D341Med (cell line): ENCODE measurements around the gene ZIC1.

ENCODE experiments used
- DNase-seq: peaks from one replicate; pipeline ENCODE4 v3.0.0; 2012; ENCODE audit warnings: low spot score

The ZIC1 gene

DNA sequence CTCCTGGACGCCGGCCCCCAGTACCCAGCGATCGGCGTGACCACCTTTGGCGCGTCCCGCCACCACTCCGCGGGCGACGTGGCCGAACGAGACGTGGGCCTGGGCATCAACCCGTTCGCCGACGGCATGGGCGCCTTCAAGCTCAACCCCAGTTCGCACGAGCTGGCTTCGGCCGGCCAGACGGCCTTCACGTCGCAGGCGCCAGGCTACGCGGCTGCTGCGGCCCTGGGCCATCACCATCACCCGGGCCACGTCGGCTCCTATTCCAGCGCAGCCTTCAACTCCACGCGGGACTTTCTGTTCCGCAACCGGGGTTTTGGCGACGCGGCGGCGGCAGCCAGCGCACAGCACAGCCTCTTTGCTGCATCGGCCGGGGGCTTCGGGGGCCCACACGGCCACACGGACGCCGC lies 956 bp downstream of the ZIC1 start:
- DNase-seq, result peak; percentile 66

DNA sequence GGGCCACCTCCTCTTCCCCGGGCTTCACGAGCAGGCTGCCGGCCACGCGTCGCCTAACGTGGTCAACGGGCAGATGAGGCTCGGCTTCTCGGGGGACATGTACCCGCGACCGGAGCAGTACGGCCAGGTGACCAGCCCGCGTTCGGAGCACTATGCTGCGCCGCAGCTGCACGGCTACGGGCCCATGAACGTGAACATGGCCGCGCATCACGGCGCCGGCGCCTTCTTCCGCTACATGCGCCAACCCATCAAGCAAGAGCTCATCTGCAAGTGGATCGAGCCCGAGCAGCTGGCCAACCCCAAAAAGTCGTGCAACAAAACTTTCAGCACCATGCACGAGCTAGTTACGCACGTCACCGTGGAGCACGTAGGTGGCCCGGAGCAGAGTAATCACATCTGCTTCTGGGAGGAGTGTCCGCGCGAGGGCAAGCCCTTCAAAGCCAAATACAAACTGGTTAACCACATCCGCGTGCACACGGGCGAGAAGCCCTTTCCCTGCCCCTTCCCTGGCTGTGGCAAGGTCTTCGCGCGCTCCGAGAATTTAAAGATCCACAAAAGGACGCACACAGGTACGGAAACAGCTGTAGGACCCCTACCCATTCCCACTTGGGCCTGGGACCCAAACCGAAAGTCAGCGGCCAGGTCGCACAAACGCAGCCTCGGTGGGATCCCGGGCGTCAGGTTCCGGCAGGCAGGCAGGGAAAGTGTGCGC lies 1.5 kb downstream of the ZIC1 start:
- DNase-seq, result peak; percentile 65

DNA sequence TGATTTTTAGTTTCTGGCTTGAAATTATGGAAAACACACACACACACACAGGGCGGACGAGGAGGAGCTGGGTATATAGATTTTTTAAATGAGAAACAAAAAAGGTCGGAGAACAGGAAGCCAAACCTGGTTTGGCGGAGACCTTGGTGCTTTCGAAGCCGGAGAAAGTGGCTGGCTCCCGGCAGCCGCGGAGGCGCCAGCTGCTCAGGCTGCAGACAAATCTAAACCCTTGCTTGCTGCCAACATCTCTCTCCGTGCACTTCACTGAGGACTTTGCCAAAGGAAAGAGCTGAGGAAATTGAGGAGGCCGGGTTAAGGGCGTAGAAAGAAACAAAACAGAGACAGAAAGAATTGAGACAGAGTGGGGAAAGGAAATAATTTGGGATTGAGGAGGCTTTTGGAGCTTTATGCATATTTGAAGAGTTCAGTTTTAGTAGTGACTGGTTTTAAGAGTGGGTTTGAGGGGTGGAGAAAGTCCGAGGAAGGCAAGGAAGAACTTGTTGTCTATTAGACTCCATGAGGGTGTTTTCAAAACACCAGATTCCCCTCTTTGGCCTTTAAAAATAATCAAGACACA lies 2.2 kb downstream of the ZIC1 start:
- peak; percentile 65 for DNase-seq

DNA sequence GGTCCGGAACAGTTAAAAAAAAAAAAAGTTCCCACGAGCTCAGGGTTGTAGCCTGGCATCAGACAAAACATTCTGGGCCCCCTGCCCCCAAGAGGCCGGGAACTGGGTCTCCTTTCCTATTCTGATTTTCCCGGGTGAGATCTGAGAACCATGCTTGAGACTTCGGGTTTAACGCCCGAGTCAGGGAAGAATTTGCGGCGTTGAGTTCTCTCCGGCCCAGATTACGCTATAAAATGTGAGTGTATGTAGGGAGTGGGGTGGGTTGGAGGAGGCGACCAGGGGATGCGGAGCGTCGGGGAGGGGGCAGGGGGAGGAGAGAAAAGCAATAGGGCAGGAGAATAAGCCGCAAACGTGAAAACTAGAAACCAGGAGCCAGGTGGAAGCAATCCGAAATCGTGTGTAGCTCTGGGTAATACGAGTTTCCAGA lies 2.7 kb downstream of the ZIC1 start:
- DNase-seq, result no peak

DNA sequence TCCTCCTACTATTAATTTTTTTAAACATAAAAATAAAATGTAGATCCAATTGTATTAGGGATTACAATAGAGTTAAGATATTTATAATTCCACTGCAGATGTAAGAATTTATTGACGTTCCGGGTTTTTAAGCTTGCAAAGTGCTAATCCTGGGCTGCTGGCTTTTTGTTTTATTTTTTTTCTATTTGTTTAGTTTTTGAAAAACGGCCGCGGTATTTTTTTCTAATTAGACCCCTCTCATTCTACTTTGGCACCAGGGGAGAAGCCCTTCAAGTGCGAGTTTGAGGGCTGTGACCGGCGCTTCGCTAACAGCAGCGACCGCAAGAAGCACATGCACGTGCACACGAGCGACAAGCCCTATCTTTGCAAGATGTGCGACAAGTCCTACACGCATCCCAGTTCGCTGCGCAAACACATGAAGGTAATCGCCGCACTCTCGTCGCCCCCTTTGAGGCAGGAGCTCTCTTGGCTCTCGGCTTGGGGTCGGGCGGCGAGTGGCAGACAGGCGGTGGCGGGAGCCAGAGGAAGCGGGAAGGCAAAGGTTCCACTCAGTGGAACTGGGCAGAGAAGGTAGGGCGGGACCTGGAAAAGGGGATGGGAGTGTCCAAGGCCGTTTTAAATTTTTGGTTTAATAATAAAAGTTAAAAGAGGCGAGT lies 3.2 kb downstream of the ZIC1 start:
- no peak for DNase-seq

DNA sequence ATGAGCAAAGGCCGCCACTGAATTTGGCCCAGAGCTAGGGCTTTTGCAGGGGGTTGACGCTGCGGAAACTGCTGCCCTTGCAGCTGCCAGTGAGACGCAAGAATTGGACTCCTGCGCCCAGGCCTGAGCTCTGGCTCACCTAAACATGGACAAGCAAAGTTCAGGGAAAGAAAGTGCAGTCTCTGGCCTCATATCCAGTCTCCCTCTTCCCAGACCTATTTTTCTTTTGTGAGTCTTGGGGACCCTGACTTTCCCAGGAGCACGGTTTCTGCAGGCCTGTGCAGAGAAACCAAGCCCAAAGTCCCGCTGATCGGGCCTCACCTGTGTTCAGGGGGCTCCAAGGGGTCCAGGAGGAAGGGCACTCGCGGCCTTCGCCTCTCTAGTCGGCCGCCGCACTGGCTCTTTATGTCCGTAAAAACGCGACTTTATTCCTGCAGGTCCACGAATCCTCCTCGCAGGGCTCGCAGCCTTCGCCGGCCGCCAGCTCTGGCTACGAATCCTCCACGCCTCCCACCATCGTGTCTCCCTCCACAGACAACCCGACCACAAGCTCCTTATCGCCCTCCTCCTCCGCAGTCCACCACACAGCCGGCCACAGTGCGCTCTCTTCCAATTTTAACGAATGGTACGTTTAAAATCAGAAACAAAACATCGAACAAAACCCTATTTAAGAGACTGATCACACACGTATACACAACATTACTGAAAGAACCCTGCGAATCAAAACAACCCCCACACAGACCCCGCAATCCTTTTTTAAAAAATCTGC lies 3.9 kb downstream of the ZIC1 start:
- DNase-seq, result no peak

DNA sequence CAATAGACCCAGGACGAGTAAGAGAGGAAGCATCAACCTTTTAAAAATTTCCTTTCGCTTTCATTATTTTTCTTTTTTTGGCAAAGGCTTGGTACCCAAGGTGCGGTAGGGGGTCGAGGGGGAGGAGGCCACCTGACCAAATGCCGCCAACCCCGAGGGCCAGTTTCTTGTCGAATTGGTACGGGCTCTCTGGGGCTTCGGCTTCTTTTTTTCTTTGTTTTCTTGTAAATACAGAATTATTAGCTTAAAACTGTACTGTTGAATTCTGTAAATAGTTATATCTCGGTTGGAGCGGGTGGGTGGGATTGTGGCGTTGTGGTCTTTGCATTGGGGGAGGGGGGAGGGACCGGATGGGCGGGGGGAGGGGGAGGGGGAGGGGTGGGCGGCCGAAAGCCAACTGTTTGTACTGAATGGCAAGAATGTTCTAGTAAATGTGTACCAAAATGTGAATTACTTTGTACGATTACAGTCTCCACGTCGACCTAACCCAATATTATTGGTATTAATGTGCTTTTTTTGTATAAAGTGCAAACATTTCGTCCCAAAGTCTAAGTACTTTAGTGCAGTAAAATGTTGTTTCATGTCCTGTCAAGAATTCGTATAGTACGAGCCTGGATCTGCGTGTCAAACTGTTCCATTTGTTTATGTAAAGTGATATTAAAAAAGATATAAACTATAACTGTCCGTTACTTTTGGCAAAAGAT lies 4.7 kb downstream of the ZIC1 start:
- DNase-seq, result no peak

DNA sequence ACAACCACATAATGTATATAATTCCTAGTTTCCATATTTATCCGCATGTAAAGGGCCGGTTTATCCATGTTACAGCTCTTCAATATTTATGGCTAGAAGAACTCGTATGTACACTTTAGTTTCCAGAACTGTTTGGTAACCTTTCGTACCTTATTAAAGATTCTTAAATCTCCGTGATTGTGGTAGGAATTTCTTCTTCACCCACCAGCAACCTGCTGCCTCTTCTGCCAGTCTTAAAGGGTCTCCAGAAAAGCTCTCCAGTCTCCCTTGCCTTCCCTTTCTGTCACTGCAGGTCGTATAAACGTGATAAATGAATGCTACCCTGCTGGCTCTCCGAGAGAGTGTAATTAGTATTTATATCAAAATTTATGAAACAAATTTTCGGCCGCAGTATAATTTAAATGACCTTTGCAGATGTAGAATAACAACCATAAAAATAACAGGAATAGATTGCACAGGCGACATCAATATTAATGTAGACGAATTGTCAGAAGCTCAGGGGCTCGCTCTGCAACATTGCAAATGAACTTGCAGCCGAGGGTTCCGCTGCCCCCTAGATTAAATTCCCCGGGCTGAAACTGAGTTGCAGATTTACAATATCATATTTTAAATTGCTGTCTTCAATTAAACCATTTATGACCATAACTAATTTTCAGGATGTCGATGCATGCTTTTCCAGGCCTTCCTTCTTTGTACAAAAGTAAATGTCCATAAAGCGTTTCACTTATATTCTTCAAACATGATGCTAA lies 5.4 kb downstream of the ZIC1 start:
- no peak for DNase-seq

DNA sequence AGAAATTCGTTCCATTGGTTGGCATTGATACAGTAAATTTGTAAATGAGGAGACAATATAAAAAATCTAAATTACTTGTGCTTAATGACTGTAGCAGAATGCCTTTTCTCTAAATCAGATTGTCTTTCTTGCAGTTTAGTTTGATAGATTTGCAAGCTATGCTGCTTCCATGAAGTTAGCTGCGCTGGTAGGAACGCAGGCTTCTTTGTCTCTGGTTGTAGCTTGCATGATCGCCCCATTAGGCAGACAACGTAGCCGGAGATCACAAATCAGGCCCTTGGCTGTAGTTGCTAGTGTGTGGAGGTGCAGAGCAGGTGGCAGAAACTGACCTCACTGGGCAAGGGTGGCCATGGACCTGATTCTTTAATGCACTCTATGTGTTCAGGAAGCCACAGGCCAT lies 6.1 kb downstream of the ZIC1 start:
- DNase-seq, result no peak

DNA sequence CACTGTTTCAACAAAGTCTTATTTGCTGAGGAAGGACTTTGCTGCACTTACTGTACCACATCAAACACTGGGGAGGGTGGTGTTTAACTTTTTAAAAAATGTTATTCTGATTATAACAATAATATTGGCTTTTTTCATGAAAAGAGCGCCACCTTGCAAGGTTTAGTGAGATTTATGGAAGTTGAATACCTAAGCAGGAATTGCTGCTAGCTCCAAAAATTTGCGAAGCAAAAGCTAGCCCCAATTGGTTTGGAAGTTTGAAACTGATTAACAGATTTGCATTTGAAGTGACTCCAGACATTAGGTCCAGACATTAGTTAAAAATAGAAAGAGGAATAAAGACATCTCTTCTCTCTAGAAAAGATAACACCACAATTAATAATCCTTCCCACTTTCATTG lies 6.7 kb downstream of the ZIC1 start:
- DNase-seq, result no peak

DNA sequence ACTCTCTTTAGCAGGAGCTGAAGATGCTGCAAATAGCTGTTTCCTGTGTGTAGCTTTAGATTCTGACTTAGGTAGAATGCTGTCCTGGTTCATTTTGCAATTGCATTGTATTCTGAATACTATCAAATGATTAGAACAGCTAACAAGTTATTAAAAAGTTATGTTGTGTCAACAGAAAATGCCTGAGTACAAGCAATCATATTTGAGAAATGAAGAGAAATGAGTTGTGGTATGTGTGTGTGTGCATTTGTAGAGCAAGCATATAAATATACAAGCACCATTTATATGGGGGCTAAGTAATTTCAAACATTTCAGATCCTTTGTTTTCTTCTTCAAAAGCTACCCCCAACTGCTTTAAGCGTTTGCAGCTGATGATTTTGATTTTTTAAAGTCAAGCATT lies 7.8 kb downstream of the ZIC1 start:
- no peak for DNase-seq

DNA sequence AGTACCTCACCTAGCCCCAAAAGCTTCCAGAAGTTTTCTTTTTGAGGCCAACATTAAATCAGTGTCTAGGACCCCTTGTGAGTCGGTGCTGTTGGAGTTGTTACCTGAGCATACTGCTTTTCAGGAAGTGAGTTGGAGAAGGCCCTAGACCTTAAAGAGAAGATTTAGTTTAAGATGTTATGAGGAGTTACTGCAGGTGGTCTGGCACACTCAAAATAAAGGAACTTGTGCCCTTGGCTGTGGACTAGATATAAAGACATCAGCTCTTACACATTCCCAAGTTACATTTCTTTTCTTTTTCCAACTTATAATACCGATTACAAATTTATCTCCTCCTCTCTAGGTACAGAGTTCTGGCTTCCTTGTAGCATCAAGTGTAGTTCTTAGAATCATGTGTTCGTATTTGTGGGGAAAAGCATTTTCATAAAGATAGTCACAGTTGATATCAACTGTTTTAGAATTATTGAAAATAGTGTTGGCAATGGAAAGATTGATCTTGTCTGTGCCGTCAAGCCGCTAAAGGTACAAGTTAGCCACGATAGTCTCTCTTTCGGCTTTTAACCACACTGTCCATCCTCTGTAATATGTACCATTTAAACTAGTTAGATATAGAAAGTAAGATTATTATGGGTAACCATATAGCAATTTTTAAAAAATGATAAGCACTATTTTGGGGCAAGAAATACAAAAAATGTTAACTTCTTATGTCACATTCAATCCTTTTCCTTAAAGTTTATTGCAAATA lies 8.6 kb downstream of the ZIC1 start:
- DNase-seq, result no peak

DNA sequence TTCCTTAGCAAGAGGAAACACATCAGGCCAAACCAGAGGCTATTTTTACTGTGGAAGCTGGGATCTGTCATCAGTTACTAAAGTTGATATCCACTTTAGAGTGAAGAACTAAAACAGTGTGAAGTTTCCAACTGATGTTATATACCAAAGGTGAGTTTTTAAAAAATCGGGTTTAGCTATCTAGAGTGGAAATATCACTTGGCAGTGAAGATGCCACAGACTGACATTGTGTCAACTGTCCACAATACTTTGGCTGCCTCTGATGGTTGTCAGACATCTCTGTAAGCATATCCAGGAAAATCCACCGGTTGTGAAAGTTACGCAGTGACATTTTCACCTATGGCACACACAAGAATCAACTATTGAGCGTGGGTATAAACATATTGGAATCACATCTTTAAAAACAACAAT lies 9.2 kb downstream of the ZIC1 start:
- DNase-seq, result no peak

DNA sequence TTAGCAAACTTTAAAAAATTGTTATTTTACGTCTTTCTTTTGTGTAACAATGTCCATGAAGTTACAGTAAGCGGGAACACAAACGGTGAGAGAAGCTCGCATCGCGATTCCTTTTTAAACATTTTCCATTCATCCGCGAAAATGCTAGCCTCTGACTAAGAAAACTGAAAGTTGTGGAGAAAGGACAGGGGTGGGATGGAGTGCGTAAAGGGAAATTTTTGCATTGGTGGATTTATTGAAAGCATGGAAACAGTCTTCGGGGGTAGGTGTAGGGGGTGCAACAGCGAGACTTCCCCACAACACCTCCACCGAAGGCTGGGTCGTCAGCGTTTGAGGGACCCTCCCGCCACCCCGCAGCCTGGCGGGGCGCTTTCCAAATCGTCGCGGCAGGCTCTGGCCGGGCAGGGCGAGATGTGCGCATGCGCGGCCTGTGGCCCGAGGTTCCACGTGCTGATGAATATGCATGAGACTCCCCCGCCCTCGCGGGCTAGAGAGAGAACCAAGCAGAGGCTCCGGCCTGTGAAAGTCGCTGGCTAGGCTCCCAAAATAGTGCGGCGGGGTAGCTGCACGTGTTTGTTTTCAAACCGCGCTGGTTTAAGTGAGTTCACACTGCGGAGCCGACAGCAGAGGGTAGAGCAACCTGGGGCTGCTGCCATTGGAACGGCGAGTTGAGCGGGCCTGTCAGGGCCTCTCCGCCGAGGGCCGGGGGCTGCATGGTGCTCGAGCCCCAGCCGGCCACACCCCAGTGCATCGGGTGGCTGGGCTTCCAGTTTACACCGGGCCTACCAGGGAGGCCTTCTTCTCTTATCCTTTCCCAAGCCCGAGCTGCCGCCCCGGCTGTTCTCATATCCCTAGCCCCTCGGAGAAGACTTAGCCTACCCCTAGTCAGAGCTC lies 9.9 kb downstream of the ZIC1 start:
- DNase-seq, result no peak

DNA sequence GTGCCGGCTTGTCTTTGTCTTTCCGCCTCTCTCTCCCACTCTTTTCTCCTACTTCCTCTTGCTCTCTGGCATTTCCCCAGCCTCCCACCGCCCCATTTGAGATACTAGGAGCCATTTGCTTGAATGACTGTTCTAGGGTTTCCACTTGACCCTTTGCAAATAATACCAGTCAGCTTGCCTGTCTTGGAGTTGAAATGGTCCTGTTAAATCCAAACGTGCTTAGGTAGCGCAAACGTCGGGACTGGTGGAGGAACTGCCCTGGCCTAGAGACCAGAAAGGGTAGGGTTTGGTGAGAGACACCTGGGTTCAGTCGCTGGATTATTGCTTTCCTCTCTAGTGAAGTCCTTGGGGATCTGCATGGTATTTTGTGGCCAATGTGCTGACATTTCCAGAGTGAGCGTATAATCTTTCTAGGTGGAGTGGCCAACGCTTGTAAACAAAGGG lies 10.6 kb downstream of the ZIC1 start:
- DNase-seq, result no peak

DNA sequence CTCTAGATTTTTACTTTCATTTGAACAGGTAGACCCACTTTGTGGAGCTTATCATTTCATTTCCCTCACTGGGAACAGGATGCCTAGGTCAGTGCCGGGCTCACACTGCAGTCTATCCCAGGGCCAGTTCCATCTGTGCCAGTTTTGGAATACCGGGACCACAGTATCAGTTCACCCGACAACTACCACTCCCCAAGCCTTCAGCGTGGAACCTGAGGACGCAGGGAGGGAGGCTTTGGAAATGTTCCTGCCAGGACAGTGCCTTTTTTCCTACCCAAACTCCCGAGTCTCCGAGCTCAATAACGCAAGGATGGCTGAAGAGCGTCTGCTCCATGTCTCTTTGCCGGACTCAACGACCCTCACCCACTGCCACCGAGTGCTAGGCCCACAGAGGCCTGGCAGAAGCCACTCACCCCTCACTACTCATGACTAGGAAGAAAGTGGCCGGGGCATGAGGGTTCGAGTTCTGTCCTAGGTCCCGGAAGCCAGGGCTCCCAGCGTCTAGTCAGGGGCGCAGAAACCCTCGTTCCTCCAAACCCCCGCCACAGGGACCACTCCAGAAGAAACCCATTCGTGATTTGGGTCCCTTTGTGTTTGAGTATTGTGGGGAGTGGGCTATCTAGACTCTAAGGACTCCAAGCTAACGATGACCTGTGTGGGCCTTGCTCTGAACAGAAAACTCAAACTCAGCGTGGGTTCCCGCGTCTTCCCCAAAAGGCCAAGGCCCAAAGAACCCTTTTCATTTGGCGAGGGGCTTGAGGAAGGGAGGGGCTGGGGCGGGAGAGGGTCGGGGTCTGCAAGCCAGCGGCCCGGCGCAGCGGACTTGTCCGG lies 11.4 kb downstream of the ZIC1 start:
- DNase-seq, result no peak

DNA sequence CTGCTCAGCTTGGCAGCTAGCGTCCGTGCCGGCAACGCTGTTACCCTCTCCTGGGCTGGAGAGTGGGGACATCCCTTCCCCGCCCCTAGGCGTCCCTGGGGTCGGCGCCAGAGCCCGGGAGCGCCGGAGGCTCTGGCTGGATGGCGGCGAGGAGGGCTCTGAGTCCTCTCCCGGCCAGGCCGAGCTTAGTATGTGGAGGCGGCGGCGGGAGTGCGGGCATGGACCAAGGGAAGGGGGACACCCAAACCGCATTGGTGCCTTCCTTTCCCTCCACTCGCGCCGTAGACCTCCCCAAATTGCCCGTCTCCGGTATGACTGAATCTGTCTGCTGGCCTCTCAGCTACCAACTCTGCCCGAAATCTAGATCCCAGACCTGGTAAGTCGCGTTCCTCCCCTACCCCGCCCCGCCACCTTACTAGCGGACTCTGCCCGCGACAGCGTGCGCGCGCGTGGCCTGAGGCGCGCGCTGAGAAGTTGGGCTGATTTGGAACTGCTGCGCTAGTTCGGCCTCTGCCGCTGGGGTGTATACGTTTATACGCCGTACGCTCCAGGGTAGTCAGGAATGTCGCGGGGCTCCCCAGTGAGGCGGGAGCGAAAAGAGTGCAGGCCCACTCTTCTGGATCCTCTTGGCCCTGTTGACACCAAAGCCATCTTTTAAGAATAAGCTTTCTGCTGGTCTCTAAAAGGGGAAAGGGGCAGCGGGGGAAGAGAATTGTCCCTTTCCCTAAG lies 12.2 kb downstream of the ZIC1 start:
- DNase-seq, result no peak

DNA sequence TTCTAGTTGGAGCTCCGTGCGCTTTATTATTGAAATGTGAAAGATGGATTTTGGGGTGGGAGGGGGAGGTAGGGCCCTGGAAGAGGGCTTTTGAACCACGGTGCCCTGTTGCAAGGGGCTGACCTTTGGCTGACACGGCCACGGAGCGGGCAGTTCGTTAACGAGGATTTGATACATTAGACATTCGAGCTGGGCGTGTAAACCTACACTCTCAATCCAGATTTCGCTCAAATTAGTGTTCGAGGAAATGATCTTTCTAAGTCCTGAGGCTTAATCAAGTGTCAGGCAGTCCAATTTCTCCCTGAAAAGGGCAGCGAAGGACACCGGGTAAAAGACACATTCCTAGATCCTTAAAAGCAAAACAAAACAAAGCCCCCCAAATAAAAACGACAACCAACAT lies 13.0 kb downstream of the ZIC1 start:
- no peak for DNase-seq
